Lower leg skin (tissue), 4 donors: Measurements from ENCODE around the gene PTGES3L. TPM values are rescaled to one million over a fixed set of nuclear protein-coding genes. Genes with fewer than 3 reads are reported as not detected.
"Not testable (repeated sequence)": the region's sequence is repeated elsewhere in the genome, so short reads cannot be mapped to it uniquely, and the experiment has no call there.

Experiments used
- DNase-seq, 2 donors: peaks; one replicate each; pipeline ENCODE4 v3.0.0-alpha.2; 2019; ENCODE audit warnings: low spot score in 2 of 2
- H3K4me3 ChIP-seq: fragments of 200-600 bp; sonication (generic); 2 replicates; pipeline ENCODE4 v1.5.1; 2017; ENCODE audit warnings: mild to moderate bottlenecking, low read depth; ENCODE audit not compliant: poor library complexity, severe bottlenecking
- CTCF ChIP-seq, 3 donors: fragments of 450-650 bp; IDR thresholded peaks; one replicate each; pipeline ENCODE4 v1.5.1; 2016; ENCODE audit warnings: antibody characterized with exemption in 3 of 3, mild to moderate bottlenecking in 3 of 3, moderate library complexity in 2 of 3
- POLR2A ChIP-seq, 2 donors: fragments of 450-650 bp; IDR thresholded peaks; one replicate each; pipeline ENCODE4 v1.6.1; 2016 to 2017; ENCODE audit warnings: antibody characterized with exemption in 2 of 2, mild to moderate bottlenecking in 1 of 2, moderate library complexity in 1 of 2
- WGBS, 2 donors: methylation state at CpG; one replicate each; pipeline ENCODE4 v1.1.5; 2018; 5-methylcytosine and 5-hydroxymethylcytosine counted together
- intact Hi-C: fragments of 100-400 bp; cut with DNase I; formaldehyde crosslinking; loops from one replicate; pipeline ENCODE4 v1.15.0; 2023; ENCODE audit warnings: low total_unique reads
- total RNA-seq, 4 donors: library from RNA; depleted of rRNA; stranded (reverse); fragments of >200 nt; gene quantifications; one replicate each; pipeline ENCODE4 v1.1.0, GENCODE V29; 2016

Gene PTGES3L
- total RNA-seq, 4 donors from 2014 or later, result 0.19 to 1.8 TPM; not detected in 2

GRCh38 chr17:42997984-42998938, 18.4 kb upstream of the PTGES3L start, which contains the start of gene RPL27:
RPL27 (plus strand) TSS chr17:42998419; CDS start chr17:42998751, 332 bp downstream.
- peak in 1 of 3 donors; percentile 93 for TF ChIP-seq CTCF (IDR thresholded peaks at IDR 0.05)
- TF ChIP-seq POLR2A (IDR thresholded peaks at IDR 0.05), result no peak
- peak within 1 kb of the TSS; percentile 87 for H3K4me3 ChIP-seq
- intact Hi-C loops, result loop anchor here (5.0 kb wide), 1 partner anchor 151 kb away; no protein-coding TSS in a partner anchor
- WGBS, 2 donors, result 0 to 1% methylated on average over 47 to 49 of the region's 49 CpGs
- DNase-seq, result peak; percentile 100

- no peak overlapping the region for H3K4me3 ChIP-seq
- DNase-seq, result no peak
- 24 to 39% methylated on average over 5 of the region's 5 CpGs for WGBS, 2 donors
- intact Hi-C loops, result loop anchor here (5.0 kb wide), 1 partner anchor 150 kb away; no protein-coding TSS in a partner anchor
- TF ChIP-seq POLR2A (IDR thresholded peaks at IDR 0.05) (no peak), CTCF (IDR thresholded peaks at IDR 0.05) (no peak)
Measured at GRCh38 chr17:42997390-42997983, 17.6 kb upstream of the PTGES3L start.

GRCh38 chr17:42993913-42994312, 14.0 kb upstream of the PTGES3L start:
- intact Hi-C loops, DNase-seq, H3K4me3 ChIP-seq: not testable (repeated sequence)
- WGBS, 2 donors, result 85 to 86% methylated on average over 10 of the region's 10 CpGs

- TF ChIP-seq POLR2A (IDR thresholded peaks at IDR 0.05), result no peak
- no peak for TF ChIP-seq CTCF (IDR thresholded peaks at IDR 0.05)
- no peak for DNase-seq
- 71 to 85% methylated on average over 5 of the region's 5 CpGs for WGBS, 2 donors
- intact Hi-C loops, result no loop called here
- H3K4me3 ChIP-seq, result no peak overlapping the region
Measured at GRCh38 chr17:42992872-42993271, 13.0 kb upstream of the PTGES3L start.

- TF ChIP-seq POLR2A (IDR thresholded peaks at IDR 0.05), result no peak
- TF ChIP-seq CTCF (IDR thresholded peaks at IDR 0.05), result no peak
- intact Hi-C loops, result no loop called here
- WGBS, 2 donors, result 91 to 95% methylated on average over 6 of the region's 6 CpGs
- no peak for DNase-seq
- H3K4me3 ChIP-seq, result no peak overlapping the region
Measured at GRCh38 chr17:42991471-42991870, 11.6 kb upstream of the PTGES3L start.
